Measurements from ENCODE around the gene ACKR3.

The ACKR3 gene

DNA sequence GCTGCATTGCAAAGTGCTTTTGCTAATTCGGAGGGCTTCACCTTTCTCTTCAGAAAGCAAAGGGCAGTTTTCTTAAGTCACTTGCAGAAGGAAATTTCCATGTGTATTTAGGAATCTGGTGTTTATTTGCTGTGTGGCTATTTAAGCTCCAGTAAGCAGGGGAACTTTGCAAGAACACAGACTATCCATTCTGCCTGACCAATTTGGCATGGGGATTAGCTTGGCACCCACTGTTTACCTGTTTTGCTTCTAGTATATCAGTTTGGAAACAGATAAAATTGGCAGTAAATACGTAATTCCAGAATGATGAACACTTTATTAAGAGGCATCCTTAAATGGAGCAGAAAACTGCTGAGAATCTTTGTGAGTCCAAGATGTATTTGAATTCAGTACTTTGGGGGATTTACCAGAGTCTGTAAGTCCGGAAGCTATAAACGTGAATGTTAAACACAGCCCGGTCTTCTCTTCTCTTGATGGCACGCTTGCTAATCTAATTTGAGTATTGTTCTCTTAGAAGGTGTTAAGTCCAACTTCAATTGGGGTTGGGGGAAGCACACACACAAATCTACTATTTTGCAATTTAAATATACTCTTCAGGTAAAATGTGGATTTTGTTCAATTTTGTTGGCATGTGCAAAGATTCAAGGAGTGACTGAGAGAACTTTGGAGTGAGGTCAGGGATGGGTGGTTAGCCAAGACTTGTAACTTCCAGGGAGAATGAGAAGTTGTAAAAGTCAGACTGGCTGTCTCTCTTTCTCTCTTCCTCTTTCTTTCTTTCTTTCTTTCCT, 650 bp downstream of the ACKR3 start:
- TF ChIP-seq GATA2 (IDR thresholded peaks at IDR 0.05; ENCODE audit: low read depth, low read length) (no peak), GATA3 (IDR thresholded peaks at IDR 0.05; ENCODE audit: low read depth, low read length) (no peak)

DNA sequence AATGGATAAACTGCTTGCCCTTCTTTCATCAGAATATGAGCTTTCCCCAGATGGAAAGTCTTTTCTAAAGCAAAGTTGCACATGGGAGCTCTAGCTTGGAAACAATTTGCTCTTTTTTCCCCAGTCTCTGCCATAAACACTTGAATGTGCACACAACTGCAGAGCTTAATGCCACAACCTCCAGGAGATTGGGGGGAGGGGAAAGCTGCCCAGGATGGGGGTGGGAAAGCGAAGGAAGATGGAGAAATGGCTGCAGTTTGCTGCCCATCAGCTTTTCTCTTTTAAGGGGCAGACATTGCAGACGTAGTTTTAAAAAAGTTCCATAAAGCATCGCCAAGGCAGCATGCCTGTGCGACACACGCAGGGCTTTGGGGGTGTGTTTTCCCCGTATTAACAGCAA, 1.5 kb downstream of the ACKR3 start:
- TF ChIP-seq GATA3 (IDR thresholded peaks at IDR 0.05; ENCODE audit: low read depth, low read length) (no peak), GATA2 (IDR thresholded peaks at IDR 0.05; ENCODE audit: low read depth, low read length) (no peak)

DNA sequence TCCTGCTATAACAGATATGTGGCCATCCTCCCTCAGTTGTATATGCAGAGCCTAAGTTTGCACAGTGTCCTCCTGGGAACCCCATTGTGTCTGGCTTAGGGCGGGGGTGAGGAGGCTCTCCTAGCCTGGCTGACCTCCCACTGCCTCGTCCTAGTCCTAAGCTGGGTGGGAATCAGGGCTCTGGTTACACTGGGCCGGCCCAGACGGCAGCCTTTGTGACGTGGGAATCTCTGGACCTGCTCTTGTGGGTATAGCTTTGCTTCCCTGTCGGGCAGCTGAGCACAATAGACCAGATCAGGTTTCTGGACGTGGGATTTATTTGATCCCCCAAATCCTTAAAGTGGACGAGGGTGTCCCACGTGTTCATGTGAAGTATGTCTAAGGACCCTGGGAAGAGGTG, 2.9 kb downstream of the ACKR3 start:
- TF ChIP-seq GATA3 (IDR thresholded peaks at IDR 0.05; ENCODE audit: low read depth, low read length) (no peak), GATA2 (IDR thresholded peaks at IDR 0.05; ENCODE audit: low read depth, low read length) (no peak)

DNA sequence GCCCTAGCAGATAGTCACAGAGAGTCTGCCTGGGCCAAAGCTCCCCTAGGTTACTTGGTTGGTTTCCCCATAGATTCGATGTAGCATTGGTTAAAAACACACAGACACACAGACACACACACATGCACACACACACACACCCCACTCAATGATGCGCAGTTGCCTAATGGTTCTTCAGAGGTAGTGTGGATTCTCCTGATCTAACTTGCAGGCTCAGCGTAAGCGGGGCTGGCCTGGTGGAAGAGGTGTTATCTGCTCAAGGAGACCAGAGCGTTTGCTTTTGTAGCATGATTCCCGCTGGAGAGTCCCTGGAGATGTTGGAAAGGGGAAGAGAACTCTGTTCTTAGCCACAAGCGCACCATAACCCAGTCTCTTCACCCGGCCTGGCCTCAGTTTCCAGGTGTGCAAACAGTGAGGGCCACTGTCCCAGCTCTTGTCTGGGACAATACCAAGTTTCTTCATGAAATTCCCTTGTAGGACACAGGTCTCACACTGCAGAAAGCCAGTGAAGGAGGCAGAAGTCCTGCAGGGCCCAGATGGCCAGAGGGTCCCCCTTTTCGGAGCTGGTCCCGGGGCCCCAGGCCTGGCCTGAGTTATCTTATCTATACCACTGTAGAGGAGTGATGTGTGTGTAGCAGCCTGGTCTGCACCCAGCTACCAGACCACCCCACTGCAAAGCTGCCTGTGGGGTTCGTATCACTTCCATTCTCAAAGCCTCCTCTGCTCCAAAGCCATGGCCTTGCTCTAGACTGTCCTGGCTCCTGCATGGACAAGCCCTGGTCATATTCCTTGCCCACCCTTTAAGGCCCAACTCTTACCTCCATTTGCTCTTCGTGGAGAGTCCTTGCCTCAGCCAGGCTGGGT, 3.7 kb downstream of the ACKR3 start:
- no peak for TF ChIP-seq GATA3 (IDR thresholded peaks at IDR 0.05; ENCODE audit: low read depth, low read length)
- TF ChIP-seq GATA2 (IDR thresholded peaks at IDR 0.05; ENCODE audit: low read depth, low read length): no peak

DNA sequence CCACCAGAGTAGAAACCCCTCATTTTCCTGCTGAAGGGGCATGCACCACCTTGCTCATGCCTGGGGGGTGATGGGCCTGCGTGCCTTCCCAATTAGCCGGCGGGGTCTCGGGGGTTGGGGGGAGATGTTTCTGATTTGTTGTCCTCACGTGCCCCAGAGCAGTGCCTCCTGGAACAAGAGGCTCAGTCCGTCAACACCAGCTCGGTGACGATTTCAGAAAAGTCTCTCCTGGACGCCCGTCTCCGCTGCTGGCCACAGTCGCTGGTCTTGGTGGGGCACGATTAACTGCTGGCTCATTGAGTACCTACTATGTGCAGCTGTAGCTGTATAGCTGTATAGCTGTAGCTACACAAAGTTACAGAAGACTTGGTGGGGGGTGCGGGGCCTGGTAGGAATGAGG, 4.4 kb downstream of the ACKR3 start:
- TF ChIP-seq GATA3 (IDR thresholded peaks at IDR 0.05; ENCODE audit: low read depth, low read length) (no peak), GATA2 (IDR thresholded peaks at IDR 0.05; ENCODE audit: low read depth, low read length) (no peak)

DNA sequence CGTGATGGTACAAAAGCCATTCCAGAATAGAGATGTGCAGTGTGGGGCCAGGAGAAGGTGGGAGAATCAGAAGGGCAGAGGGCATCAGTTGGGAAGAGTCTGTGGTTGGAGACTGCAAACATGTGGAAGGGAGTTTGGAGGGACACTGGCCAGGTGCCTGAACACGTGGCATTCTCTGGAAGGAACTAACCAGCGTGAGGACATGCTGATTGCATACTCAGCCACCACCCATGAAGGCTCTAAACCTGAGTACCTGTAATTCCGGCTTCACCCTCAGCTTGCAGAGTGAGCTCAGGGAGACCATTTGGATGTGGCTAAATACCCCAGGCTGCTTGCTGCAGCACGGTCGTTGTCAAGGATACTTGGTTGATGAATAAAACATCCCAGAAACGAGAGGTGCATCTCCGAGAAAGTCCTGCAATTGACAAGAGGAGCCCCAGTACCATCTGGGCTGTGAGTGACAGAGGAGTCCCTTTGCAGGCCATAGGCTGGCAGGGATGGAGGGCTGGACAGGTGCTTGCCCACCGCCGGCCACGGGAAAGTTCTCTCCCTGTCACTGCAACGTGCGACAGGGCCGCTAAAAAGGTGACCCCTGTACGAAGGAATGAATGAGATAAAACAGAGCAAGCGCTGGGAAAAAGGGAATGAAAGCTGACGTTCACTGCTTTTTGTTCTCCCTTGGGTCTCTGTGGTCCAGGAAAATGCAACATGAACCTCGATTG, 5.0 kb downstream of the ACKR3 start:
- TF ChIP-seq GATA3 (IDR thresholded peaks at IDR 0.05; ENCODE audit: low read depth, low read length) (no peak), GATA2 (IDR thresholded peaks at IDR 0.05; ENCODE audit: low read depth, low read length) (no peak)

DNA sequence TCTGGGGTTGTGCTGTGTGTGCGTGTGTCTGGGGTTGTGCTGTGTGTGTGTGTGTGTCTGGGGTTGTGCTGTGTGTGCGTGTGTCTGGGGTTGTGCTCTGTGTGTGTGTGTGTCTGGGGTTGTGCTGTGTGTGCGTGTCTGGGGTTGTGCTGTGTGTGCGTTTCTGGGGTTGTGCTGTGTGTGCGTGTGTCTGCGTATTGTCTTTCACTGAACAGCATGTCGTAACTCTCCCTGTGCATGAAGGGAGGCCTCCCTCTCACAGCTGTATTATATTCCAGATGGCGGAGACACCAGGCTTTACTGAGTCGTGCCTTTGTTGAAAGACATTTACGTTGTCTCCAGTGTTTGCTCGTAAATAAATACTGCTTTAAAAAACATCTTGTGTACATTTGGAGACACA, 5.9 kb downstream of the ACKR3 start:
- TF ChIP-seq GATA3 (IDR thresholded peaks at IDR 0.05; ENCODE audit: low read depth, low read length) (no peak), GATA2 (IDR thresholded peaks at IDR 0.05; ENCODE audit: low read depth, low read length) (no peak)

DNA sequence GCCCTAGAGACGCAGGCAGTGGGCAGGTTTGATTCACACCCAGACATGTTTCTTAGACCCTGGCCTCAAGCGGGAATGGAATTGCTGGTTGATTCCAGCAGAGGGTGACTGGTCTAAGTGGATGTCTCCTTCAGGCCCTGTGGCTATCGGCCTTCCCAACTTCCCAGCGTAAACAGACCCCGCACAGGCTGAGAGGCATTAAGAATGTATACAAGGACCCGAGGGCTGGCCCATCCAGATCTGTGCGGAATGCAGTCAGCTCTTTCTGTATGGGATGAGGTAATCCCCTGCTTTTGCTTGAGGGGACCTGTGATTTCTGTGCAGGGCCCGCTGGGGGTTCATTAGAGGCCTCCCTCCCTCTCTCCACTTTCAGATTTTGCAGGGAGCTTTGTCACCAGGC, 6.5 kb downstream of the ACKR3 start:
- no peak for TF ChIP-seq GATA2 (IDR thresholded peaks at IDR 0.05; ENCODE audit: low read depth, low read length)
- TF ChIP-seq GATA3 (IDR thresholded peaks at IDR 0.05; ENCODE audit: low read depth, low read length): no peak

DNA sequence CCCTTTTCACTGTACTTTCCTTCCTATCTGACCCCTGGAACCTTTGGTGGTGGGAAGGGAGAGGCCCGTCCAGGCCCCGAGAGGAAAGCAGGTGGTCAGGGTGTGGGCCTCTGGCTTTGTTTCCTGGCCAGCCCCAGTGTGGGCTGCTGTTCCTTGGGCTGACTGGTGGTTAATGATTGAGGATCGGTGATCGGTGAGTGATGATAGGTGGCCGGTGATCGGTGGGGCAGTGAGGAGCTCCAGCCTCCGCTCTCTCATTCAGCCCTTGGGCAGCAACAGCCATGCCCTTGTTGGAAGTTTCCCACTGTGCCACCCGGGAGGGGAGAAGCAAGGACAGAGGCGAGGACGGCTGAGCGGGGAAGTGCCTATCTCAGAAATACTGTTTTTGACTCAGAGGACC, 7.3 kb downstream of the ACKR3 start:
- TF ChIP-seq GATA3 (IDR thresholded peaks at IDR 0.05; ENCODE audit: low read depth, low read length) (no peak), GATA2 (IDR thresholded peaks at IDR 0.05; ENCODE audit: low read depth, low read length) (no peak)

DNA sequence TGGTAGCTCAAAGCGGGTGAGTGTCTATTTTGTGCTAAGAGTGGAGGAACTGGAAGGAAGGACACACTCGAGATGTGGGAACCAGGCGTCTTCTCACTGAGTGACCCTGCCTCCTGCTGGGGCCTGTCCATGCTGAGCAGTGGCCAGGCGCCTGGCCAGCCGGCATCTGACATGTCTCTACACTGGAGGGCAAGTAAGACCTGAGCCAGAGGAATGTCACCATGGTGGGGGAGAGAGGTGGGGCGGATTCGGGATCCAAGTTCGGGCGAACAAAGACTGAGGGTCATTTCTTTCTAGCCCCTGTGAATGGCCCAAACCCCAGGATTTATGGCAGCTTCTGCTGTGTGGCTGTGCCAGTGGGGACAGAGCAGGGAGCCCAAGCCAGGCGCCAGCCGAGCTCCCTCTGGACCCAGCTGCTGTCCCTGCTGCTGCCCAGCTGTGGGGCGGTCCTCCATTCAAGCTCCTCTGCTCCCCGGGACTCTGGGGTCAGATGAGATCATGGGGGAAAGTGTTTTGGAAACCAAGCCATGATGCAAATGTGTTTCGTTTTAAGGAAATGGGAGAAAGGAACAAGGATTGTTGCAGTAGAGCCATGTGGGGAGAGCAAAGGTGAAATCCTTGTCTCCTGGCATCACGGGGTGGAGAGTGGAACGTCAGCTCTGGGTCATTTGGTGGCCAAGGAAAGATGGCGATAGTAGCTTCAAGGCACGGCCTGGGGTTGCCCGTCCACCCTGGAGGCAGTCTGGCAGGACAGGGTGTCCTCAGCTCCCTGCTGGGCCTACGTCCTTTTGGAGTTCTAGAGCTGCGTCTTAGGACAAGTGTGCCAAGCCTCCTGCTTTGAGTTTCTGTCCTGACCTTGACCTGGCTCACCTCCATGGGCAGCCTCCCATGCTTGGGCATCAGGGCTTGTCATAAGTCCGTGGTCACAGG, 8.1 kb downstream of the ACKR3 start:
- no peak for TF ChIP-seq GATA3 (IDR thresholded peaks at IDR 0.05; ENCODE audit: low read depth, low read length)
- TF ChIP-seq GATA2 (IDR thresholded peaks at IDR 0.05; ENCODE audit: low read depth, low read length): no peak

DNA sequence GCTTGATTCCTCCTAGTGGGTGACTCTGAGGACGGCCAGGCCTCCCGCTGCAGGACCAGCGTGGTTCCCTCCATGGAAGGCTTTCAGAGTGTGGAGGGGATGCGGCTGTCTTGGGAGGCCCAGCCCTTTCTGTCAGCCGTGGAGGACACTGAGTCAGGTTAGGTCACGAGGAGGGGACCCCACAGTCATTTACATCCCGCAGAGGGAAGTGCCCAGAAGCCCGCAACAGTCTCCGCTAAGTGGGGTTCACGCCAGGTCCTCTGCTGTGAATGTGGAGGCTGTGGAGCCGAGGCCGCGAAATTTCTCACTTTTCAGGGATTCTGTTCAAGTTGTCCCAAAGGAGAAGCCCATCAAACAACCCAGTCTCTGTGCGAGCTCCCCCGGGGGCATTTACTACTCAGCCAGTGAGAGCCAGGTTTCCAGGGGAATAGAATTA, 8.8 kb downstream of the ACKR3 start:
- no peak for TF ChIP-seq GATA3 (IDR thresholded peaks at IDR 0.05; ENCODE audit: low read depth, low read length)
- TF ChIP-seq GATA2 (IDR thresholded peaks at IDR 0.05; ENCODE audit: low read depth, low read length): no peak

DNA sequence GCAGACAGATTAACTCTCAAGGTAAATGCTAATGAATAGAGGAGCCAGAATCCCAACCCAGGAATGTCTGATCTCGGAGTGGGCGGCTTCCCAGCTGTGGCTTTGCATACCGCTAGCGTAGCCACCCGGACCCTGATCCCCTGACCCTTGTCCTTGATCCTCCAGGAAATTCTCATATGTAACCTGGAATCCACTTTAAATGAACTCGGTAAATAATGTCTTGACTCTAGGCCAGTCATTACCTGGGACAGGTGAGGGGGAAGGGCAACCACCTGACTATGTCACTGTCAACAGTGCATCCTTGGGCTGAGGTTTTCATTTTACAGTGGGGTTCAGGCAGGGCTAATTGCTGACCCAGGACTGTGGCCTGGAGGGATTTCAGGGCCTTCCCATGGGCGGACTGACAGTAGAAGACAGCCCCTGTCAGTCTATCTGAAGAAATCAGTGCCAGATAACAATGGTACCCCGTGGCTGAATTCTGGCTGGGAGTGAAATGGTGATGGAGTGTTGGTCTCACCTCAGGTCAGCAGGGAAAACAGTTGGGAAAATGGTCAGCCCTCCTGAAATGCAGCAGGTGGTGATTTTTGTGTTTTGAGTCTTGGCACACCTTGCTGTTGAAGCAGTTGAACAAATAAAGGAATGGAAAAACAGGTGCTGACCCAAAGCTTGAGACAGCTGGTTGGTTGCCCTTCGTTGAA, 9.6 kb downstream of the ACKR3 start:
- no peak for TF ChIP-seq GATA2 (IDR thresholded peaks at IDR 0.05; ENCODE audit: low read depth, low read length)
- TF ChIP-seq GATA3 (IDR thresholded peaks at IDR 0.05; ENCODE audit: low read depth, low read length): no peak
